ENCODE measurements around the gene NAA35. TPM values are rescaled to one million over a fixed set of nuclear protein-coding genes. Genes with fewer than 3 reads are reported as not detected.
"Not testable (repeated sequence)": the region's sequence is repeated elsewhere in the genome, so short reads cannot be mapped to it uniquely, and the experiment has no call there.

Gene NAA35
- total RNA-seq, 1 donor from 2014 or later, result 14.8 TPM

- no peak for DNase-seq (ENCODE audit: extremely low read depth, low read depth, low spot score)
These were observed 81.8 kb downstream of the NAA35 start for GRCh38 chr9:86022687-86023266.

DNA sequence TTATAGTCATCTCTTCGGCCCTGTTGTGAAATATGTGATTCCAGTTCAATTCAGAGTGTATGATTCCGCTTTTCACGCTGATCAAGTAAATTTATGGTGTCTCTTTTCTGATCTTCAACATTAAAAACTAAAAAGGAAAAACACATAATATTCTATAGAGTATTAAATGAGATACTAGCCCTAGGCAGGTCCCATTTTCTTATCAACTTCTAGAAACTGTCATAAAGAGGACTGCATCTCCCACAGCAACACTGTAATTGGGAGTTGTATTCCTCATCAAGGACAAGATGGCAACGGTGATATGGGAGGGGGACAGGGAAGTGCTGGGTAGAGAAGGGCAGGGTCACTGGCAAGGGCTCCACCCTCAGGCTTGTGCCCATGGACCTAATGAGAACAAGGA lies 86.8 kb downstream of the NAA35 start:
- DNase-seq (ENCODE audit: extremely low read depth, low read depth, low spot score), result no peak

DNA sequence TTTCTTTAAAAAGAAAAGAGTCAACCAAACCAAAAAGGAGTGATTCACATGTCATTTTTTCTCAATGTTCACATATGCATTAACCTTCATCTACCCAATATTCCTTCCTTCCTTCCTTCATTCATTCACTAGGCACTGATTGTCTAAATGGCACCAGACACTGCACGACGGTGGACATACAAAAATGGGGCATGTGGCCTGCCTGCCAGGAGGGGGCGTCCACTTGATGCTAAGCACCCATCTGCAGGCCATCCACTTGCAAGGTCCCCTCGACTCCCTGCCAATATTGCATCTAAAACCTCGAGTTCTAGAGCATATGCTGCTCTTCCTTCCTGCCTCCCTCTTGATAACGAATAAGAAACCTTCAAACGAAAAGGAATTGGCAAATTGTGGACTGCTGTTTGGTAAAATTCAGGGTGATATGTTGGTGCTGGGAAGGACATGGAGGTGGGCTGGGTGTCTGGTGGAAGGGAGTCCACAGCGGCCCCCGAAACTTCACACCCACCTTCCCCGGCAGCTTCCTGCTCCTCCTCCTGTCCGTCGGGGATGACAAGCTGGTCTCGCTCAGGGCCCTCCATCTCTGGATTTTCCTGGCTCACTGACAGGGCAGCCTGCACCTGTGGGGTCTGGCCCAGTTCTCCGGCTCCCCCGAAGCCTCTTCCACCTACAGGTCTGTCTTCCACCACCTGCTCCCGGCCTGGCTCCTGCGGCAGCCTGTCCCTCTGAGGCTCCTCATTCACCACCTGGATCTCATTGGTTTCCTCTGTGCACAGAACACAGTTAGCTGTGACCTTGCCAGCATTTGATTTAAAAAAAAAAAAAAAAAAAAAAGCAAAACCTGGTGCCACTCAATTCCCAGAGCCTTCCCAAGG lies 94.2 kb downstream of the NAA35 start:
- no peak for DNase-seq (ENCODE audit: extremely low read depth, low read depth, low spot score)

DNA sequence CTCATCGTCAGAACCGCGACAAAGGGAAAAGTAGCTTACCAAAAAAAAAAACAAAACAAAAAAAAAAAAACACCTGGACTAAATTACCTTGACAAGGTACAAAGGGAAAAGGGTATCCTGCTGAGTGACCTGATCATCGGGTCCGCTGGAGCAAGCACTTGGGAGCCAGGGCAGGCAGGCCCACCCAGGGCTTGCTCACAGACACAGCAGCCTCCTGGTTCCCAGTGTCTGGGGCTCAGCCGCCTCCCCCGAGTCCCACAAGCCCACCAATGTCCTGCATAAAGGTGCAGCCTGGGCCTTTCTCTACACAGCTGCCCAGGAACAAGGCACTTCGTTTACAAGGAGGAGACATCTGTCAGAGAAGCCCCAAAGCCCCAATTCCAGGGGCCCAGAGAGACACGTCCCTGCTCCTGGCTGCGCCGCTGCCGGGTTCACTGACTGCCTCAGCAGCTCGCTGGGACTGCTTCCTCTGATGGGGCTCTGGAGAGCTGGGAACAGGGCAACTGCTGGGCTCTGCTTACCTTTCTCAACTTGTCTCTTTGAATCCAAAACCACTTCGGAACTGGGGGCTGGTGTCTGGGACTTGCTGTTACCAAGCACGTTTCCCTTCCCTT lies 95.0 kb downstream of the NAA35 start:
- no peak for DNase-seq (ENCODE audit: extremely low read depth, low read depth, low spot score)

DNA sequence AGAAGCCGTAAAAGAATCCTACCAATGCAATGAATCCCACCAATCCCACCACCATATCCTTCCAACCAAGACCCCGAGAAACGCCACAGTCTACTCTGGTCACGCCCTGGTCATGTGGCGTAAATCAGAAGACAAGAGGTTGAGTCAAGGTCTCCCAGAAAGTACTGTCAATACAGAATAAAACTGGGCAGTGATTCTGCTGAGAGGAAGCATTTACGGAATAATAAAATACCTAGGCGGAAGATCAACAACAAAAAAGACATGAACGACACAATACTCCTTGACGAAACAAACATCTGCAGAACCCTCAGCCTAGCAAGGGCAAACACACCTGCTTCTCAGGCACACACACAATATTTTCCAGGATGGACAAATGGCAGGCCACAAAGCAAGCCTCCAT lies 95.6 kb downstream of the NAA35 start:
- DNase-seq (ENCODE audit: extremely low read depth, low read depth, low spot score), result no peak

GRCh38 chr9:86039991-86040860 lies 99.3 kb downstream of the NAA35 start:
- no peak for DNase-seq (ENCODE audit: extremely low read depth, low read depth, low spot score)

GRCh38 chr9:86040861-86041155 lies 99.9 kb downstream of the NAA35 start:
- no peak for DNase-seq (ENCODE audit: extremely low read depth, low read depth, low spot score)

- DNase-seq (ENCODE audit: extremely low read depth, low read depth, low spot score), result no peak
These were observed 100.4 kb downstream of the NAA35 start for GRCh38 chr9:86041311-86041741.

DNA sequence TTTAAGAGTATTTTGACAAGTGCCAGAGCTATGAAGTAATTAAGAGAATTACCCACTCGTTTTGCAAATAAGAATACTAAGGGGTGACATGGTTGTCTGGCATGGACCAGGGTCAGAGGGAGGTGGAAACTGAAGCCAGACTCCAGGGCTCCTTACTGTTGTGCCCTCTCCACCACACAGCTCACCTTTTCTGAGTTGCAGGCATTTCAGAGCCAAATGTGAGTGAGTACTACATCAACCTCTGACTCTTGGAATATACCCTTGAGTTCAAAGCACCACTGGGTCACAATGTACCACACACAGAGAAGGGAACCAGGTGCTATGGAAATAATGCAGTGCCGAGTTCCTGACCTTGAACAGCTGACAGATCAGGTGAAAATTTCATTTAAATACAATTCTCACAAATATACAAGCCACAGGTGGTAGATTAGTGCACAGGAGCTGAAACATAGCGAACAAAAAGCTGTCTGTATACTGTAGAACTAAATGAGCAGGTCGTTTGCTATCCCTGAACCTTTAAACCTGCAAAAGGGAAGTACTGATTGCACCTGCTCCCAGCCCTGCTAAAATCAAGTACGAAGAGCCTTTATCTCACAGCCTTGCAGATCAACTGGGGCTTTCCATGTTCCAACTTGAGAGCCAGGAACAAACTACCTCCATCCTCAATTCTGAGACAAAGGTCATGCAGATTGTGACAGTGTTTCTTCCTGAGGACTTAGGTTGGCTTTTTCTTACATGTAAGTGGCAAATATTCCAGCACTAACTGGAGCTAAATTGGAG lies 101.4 kb downstream of the NAA35 start:
- DNase-seq (ENCODE audit: extremely low read depth, low read depth, low spot score), result no peak

GRCh38 chr9:86043586-86043985 lies 102.6 kb downstream of the NAA35 start:
- no peak for DNase-seq (ENCODE audit: extremely low read depth, low read depth, low spot score)

DNA sequence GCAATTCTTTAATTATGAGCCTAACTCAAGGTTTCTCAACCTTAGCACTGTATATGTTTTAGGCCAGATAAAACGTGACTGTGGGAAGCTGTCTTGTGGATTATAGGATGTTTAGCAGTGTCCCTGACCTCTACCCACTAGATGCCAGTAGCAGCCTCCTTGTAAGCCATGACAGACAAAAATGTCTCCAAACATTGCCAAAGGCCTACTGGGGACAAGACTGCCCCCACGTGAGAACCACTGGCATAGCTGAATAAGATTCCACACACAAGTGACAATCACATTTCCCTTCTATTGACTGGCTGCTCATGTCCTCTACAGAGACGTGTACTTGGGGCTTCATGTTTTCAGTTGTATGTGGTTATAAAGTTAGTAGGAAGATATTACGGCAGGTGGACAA lies 103.1 kb downstream of the NAA35 start:
- DNase-seq (ENCODE audit: extremely low read depth, low read depth, low spot score), result no peak

- DNase-seq (ENCODE audit: extremely low read depth, low read depth, low spot score), result no peak
These were observed 104.7 kb downstream of the NAA35 start for GRCh38 chr9:86045654-86046053.

DNA sequence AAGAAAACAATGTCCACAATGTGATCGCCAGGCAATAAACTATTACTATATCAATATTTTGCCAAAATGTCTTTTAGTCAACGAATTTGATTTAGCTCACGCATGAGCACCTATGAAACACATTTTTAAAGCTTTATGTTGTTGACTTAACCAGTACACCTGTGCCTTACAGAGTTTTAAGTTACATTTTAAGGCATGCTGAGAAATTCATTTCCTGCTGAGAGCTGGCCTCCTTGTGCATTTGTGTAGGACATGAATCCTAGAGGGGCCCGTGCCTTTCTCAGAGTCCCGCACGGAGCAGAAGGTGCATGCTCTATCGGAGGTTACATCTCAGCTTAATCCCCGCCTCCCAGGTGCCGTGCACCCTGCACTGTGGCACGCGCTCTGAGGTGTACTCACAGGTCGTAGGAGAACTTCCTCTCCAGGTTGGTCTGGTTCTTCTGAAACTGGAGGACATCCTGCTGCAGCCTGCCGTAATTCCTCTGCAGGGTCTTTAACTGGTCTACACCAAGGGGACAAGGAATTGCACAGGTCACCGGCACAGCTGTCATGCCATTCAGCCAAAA lies 105.2 kb downstream of the NAA35 start:
- DNase-seq (ENCODE audit: extremely low read depth, low read depth, low spot score), result no peak

GRCh38 chr9:86046930-86047341 lies 106.0 kb downstream of the NAA35 start:
- DNase-seq (ENCODE audit: extremely low read depth, low read depth, low spot score), result no peak

DNA sequence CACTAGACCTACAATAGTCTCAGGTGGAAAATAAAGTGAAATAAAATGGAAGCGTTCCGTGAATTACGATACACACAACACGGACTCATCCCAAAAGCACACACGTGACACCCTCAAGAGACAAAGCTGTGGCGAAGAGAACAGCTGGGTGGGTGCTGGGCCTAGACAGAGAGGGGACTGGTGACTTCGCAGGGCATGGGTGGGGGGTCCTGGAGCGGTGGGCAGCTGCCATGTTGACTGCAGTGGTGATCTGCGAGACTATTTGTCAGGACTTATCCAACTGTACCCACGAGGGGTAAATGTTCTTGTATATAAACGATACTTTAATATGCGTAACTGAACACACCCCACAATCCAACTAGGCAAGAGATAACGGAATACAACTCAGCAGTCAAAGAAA lies 106.4 kb downstream of the NAA35 start:
- DNase-seq (ENCODE audit: extremely low read depth, low read depth, low spot score), result no peak

GRCh38 chr9:86048018-86048742 lies 107.2 kb downstream of the NAA35 start:
- DNase-seq (ENCODE audit: extremely low read depth, low read depth, low spot score), result not testable (repeated sequence)

DNA sequence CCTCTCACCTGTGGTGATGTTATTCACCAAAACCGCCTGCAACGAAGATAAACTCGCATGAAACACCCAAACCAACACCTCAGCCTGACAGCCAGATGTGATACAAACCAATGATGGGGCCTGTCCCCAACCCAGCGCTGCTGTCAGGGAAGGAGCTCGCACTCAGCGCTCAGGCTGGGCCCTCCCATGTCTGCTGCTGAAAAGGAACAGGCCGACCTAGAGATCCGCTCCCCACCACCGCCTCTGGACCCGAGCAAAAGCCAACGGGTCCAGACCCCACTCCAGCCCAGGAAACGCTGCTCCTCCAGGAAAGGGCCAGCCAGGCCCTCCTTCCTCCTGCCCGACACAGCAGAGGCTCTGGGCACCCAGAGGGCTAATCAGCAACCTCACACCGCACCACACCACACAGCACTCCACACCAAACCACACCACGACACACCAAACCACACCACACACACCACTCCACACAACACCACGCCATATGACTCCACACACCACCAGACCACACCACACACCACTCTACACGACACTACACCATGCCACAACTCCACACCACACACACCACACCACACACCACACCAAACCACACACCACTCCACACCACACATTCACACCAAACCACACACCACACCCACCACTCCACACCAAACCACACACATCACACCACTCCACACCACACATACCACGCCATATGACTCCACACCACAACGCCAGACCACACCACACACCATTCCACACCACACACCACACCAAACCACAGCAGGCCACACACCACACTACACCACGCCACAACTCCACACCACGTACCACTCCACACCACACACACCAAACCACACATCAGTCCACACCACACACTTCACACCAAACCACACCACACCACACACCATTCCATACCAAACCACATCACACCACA lies 111.9 kb downstream of the NAA35 start:
- DNase-seq (ENCODE audit: extremely low read depth, low read depth, low spot score), result no peak

GRCh38 chr9:86054695-86055094 lies 113.7 kb downstream of the NAA35 start:
- DNase-seq (ENCODE audit: extremely low read depth, low read depth, low spot score), result no peak

Measured in glomerular endothelial cell (primary cell).